ENCODE data around the gene UBXN1.

- TF ChIP-seq, protein P1, sequence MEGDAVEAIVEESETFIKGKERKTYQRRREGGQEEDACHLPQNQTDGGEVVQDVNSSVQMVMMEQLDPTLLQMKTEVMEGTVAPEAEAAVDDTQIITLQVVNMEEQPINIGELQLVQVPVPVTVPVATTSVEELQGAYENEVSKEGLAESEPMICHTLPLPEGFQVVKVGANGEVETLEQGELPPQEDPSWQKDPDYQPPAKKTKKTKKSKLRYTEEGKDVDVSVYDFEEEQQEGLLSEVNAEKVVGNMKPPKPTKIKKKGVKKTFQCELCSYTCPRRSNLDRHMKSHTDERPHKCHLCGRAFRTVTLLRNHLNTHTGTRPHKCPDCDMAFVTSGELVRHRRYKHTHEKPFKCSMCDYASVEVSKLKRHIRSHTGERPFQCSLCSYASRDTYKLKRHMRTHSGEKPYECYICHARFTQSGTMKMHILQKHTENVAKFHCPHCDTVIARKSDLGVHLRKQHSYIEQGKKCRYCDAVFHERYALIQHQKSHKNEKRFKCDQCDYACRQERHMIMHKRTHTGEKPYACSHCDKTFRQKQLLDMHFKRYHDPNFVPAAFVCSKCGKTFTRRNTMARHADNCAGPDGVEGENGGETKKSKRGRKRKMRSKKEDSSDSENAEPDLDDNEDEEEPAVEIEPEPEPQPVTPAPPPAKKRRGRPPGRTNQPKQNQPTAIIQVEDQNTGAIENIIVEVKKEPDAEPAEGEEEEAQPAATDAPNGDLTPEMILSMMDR (IDR thresholded peaks at IDR 0.05), result no peak
- TF ChIP-seq ZFX (IDR thresholded peaks at IDR 0.05; ENCODE audit: borderline replicate concordance), result no peak
Measured at GRCh38 chr11:62644220-62644619, 34.7 kb downstream of the UBXN1 start.
